NT2/D1 (cell line): Measurements from ENCODE around the gene GDA.

Source experiments
- DNase-seq: peaks from one replicate; pipeline ENCODE4 v3.0.0-alpha.2; 2011; ENCODE audit warnings: low read depth, low spot score
- H3K27me3 ChIP-seq: 2 replicates; pipeline ENCODE4 v1.6.0; 2011; ENCODE audit warnings: mild to moderate bottlenecking; ENCODE audit not compliant: insufficient read length, insufficient read depth
- H3K36me3 ChIP-seq: 2 replicates; pipeline ENCODE4 v1.6.1; 2011; ENCODE audit warnings: mild to moderate bottlenecking, low read length, mixed read lengths; ENCODE audit not compliant: insufficient read depth, insufficient read length
- H3K4me1 ChIP-seq: 2 replicates; pipeline ENCODE4 v1.5.1; 2011; ENCODE audit not compliant: insufficient read depth, insufficient read length
- H3K4me3 ChIP-seq: 2 replicates; pipeline ENCODE4 v1.5.1; 2011; ENCODE audit warnings: low read depth; ENCODE audit not compliant: insufficient read length
- H3K9ac ChIP-seq: 2 replicates; pipeline ENCODE4 v1.6.0; 2011; ENCODE audit warnings: low read depth; ENCODE audit not compliant: insufficient read length
- H3K9me3 ChIP-seq: 2 replicates; pipeline ENCODE4 v1.5.1; 2011; ENCODE audit warnings: mild to moderate bottlenecking, low read length; ENCODE audit not compliant: insufficient read depth
- SUZ12 ChIP-seq: IDR thresholded peaks from 2 replicates; pipeline ENCODE4 v1.6.1; 2011; ENCODE audit not compliant: insufficient read length, insufficient read depth; ENCODE audit errors: extremely low read depth
- YY1 ChIP-seq: IDR thresholded peaks from 2 replicates; pipeline ENCODE4 v1.6.1; 2011; ENCODE audit not compliant: insufficient read length, insufficient read depth
- ZNF274 ChIP-seq: IDR thresholded peaks from 2 replicates; pipeline ENCODE4 v1.6.1; 2011; ENCODE audit warnings: mild to moderate bottlenecking, low read depth, low read length

The GDA gene

GRCh38 chr9:72149231-72149975 lies at the start of gene GDA:
TSS of gene GDA (plus strand) at chr9:72149440. CDS start at chr9:72149560, 120 bp downstream.
- no peaks in the 10 kb centered on the region for H3K36me3 ChIP-seq
- TF ChIP-seq SUZ12 (no peak), YY1 (no peak), ZNF274 (no peak)
- H3K4me1 ChIP-seq, result no peaks in the 10 kb centered on the region
- H3K27me3 ChIP-seq, result peaks cover 34% of the 10 kb centered on the region
- H3K9me3 ChIP-seq, result no peaks in the 10 kb centered on the region
- peak within 1 kb of the TSS; percentile 65 for H3K9ac ChIP-seq
- DNase-seq, result peak; percentile 15
- H3K4me3 ChIP-seq, result peak within 1 kb of the TSS; percentile 56

GRCh38 chr9:72102520-72102919 lies 46.7 kb upstream of the GDA start:
- Histone ChIP-seq H3K36me3 (no peaks in the 10 kb centered on the region), H3K27me3 (no peaks in the 10 kb centered on the region), H3K4me3 (no peak overlapping the region), H3K9ac (no peak overlapping the region), H3K9me3 (no peaks in the 10 kb centered on the region), H3K4me1 (no peaks in the 10 kb centered on the region)
- DNase-seq, result no peak
- TF ChIP-seq SUZ12, result no peak

- Histone ChIP-seq H3K36me3 (no peaks in the 10 kb centered on the region), H3K4me1 (no peaks in the 10 kb centered on the region), H3K4me3 (no peak overlapping the region), H3K9me3 (no peaks in the 10 kb centered on the region), H3K9ac (no peak overlapping the region), H3K27me3 (no peaks in the 10 kb centered on the region)
- TF ChIP-seq YY1 (no peak), SUZ12 (no peak), ZNF274 (no peak)
- no peak for DNase-seq
Measured at GRCh38 chr9:72113056-72113455, 36.2 kb upstream of the GDA start.

- H3K4me1 ChIP-seq, result no peaks in the 10 kb centered on the region
- no peak for DNase-seq
- TF ChIP-seq SUZ12 (no peak), ZNF274 (no peak), YY1 (no peak)
- no peak overlapping the region for H3K4me3 ChIP-seq
- no peaks in the 10 kb centered on the region for H3K9me3 ChIP-seq
- no peak overlapping the region for H3K9ac ChIP-seq
- no peaks in the 10 kb centered on the region for H3K27me3 ChIP-seq
- no peaks in the 10 kb centered on the region for H3K36me3 ChIP-seq
Measured at GRCh38 chr9:72119853-72120252, 29.4 kb upstream of the GDA start.

- Histone ChIP-seq H3K4me3 (no peak overlapping the region), H3K27me3 (no peaks in the 10 kb centered on the region), H3K9ac (no peak overlapping the region), H3K36me3 (no peaks in the 10 kb centered on the region), H3K9me3 (no peaks in the 10 kb centered on the region), H3K4me1 (no peaks in the 10 kb centered on the region)
- TF ChIP-seq SUZ12 (no peak), YY1 (no peak), ZNF274 (no peak)
- DNase-seq, result no peak
Measured at GRCh38 chr9:72124947-72125346, 24.3 kb upstream of the GDA start.

GRCh38 chr9:72127753-72128152 lies 21.5 kb upstream of the GDA start:
- TF ChIP-seq SUZ12 (no peak), ZNF274 (no peak), YY1 (no peak)
- Histone ChIP-seq H3K4me3 (no peak overlapping the region), H3K9ac (no peak overlapping the region), H3K9me3 (no peaks in the 10 kb centered on the region), H3K27me3 (no peaks in the 10 kb centered on the region), H3K36me3 (no peaks in the 10 kb centered on the region), H3K4me1 (no peaks in the 10 kb centered on the region)
- no peak for DNase-seq

- TF ChIP-seq ZNF274 (no peak), SUZ12 (no peak), YY1 (no peak)
- Histone ChIP-seq H3K9ac (no peak overlapping the region), H3K4me1 (no peaks in the 10 kb centered on the region), H3K4me3 (no peak overlapping the region), H3K9me3 (no peaks in the 10 kb centered on the region), H3K36me3 (no peaks in the 10 kb centered on the region), H3K27me3 (no peaks in the 10 kb centered on the region)
- no peak for DNase-seq
Measured at GRCh38 chr9:72128526-72128925, 20.7 kb upstream of the GDA start.
